ENCODE data around the gene BCL7A.

Gene BCL7A

DNA sequence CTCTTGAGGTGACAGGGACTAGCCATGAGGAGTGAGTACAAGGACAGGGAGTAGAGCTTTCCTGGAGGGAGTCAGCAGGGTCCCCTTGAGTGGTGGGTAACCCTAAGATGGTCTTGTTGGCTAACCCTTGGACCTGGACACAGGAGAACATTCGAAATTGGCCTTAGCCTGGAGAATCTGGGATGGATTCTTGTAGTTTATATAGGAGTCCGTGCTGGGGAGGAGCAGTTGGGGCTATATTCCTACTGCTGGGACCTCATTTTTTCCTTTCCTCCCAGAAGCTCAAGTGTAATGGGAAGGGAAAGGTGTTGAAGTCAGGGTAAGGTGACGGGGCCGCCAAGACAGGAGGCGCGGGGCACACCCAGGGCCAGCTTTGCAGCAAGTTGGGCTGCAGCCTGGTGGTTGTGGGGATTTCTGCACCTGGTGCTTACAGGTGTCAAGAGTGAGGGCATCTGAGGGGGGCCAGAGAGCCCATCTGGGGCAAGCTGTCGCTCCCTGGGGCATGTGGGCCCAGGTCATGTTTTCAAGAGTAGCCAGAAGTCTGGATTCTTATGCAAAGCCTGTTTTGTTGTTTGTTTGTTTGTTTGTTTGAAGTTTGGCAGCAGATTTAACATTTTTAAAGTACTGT is 5.1 kb downstream of the BCL7A start:
- peaks cover 13% of the 10 kb centered on the region for H3K4me1 ChIP-seq
- no peaks in the 10 kb centered on the region for H3K9me3 ChIP-seq (ENCODE audit: control insufficient read depth, low read length)
- no peaks in the 10 kb centered on the region for H3K27me3 ChIP-seq (ENCODE audit: control insufficient read depth, insufficient read depth, low read length)
- no peaks in the 10 kb centered on the region for H3K36me3 ChIP-seq (ENCODE audit: control insufficient read depth, insufficient read depth, low read length)
- no peak overlapping the region for H3K4me2 ChIP-seq (ENCODE audit: low read length)
- peaks cover 56% of the 10 kb centered on the region for H3K79me2 ChIP-seq
- H3K4me3 ChIP-seq (ENCODE audit: low read depth, low read length) = no peak overlapping the region
- TF ChIP-seq, protein P1, sequence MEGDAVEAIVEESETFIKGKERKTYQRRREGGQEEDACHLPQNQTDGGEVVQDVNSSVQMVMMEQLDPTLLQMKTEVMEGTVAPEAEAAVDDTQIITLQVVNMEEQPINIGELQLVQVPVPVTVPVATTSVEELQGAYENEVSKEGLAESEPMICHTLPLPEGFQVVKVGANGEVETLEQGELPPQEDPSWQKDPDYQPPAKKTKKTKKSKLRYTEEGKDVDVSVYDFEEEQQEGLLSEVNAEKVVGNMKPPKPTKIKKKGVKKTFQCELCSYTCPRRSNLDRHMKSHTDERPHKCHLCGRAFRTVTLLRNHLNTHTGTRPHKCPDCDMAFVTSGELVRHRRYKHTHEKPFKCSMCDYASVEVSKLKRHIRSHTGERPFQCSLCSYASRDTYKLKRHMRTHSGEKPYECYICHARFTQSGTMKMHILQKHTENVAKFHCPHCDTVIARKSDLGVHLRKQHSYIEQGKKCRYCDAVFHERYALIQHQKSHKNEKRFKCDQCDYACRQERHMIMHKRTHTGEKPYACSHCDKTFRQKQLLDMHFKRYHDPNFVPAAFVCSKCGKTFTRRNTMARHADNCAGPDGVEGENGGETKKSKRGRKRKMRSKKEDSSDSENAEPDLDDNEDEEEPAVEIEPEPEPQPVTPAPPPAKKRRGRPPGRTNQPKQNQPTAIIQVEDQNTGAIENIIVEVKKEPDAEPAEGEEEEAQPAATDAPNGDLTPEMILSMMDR (IDR thresholded peaks at IDR 0.05) = no peak
- no peak overlapping the region for H3K27ac ChIP-seq
- H2AFZ ChIP-seq = no peak overlapping the region
- H3K9ac ChIP-seq = no peak overlapping the region

DNA sequence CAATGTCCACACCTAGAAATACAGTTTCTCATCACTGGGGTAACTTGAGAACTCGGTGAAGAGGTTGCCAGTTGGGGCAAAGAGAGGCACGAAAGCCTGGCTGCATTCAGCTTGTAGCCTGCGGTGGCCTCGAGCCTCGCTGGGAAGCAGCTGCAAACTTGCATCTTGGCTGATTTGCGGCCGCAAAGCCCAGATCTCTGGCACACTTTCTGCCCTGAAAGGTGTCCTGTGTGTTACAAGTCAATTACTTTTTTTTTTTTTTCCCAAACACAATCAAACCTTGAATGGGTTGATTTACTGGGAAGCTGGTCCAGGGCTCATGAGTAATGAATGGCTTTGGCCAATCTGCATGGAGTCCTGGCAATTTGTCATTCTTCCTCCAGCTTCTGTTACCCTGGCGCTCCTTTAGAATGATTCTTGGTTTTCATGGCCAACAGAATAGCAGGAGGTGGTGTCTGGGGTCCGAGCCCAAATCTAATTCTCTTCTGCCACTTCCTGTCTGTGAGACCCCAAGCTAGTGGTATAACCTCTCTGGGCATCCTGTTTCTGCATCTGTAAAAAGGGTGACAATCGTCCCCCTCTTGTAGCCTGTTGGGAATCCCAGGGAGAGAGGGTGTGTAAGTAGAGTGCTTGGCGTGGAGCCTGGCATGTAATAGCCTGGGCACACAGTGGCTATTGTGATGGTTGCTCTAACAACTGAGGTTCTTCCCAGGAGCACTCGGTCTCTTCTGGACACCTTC is 6.7 kb downstream of the BCL7A start:
- Histone ChIP-seq H3K27me3 (ENCODE audit: control insufficient read depth, insufficient read depth, low read length) (no peaks in the 10 kb centered on the region), H3K9ac (no peak overlapping the region), H3K36me3 (ENCODE audit: control insufficient read depth, insufficient read depth, low read length) (no peaks in the 10 kb centered on the region), H3K4me2 (ENCODE audit: low read length) (no peak overlapping the region), H3K4me3 (ENCODE audit: low read depth, low read length) (no peak overlapping the region), H3K27ac (no peak overlapping the region), H3K4me1 (peaks cover 13% of the 10 kb centered on the region), H3K9me3 (ENCODE audit: control insufficient read depth, low read length) (no peaks in the 10 kb centered on the region), H2AFZ (no peak overlapping the region), H3K79me2 (peaks cover 65% of the 10 kb centered on the region)
- TF ChIP-seq, protein P1 (IDR thresholded peaks at IDR 0.05) = no peak

DNA sequence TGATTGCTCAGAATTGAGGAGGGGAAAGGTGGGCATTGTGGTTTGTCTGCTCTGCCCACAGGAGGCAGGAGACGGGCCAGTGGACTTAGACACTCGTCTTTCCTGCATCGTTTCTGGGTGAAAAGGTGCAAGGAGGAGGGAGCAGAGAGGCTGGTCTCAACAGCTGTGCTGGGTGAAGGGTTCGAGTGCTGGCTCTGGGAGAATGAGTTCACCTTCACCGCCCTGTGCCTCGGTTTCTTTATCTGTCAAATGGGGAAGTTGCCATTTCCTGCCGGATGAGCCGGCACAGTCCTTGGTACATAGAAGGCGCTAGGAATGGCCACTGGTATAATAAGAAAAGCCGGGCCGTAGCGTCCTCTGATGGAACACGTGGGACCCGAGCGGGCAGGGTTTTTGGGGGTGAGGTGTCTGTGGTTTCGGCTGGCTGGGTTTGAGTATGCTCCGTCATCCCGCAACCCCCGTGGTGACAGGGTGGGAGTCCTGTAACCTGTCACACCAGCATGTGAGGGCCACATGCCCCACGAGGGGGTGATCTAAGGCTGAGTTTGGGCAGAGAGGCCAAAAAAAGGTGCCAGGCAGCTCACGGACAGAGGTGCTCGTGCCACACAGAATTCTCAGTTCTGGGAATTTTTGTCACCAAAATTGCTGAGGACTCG is 7.3 kb downstream of the BCL7A start:
- TF ChIP-seq, protein P1 (IDR thresholded peaks at IDR 0.05) = no peak
- H3K4me3 ChIP-seq (ENCODE audit: low read depth, low read length) = no peak overlapping the region
- no peak overlapping the region for H3K4me2 ChIP-seq (ENCODE audit: low read length)
- no peak overlapping the region for H3K9ac ChIP-seq
- H3K79me2 ChIP-seq = peaks cover 64% of the 10 kb centered on the region
- H3K27ac ChIP-seq = no peak overlapping the region
- no peaks in the 10 kb centered on the region for H3K36me3 ChIP-seq (ENCODE audit: control insufficient read depth, insufficient read depth, low read length)
- H3K27me3 ChIP-seq (ENCODE audit: control insufficient read depth, insufficient read depth, low read length) = no peaks in the 10 kb centered on the region
- no peaks in the 10 kb centered on the region for H3K9me3 ChIP-seq (ENCODE audit: control insufficient read depth, low read length)
- no peak overlapping the region for H2AFZ ChIP-seq
- peaks cover 11% of the 10 kb centered on the region for H3K4me1 ChIP-seq

DNA sequence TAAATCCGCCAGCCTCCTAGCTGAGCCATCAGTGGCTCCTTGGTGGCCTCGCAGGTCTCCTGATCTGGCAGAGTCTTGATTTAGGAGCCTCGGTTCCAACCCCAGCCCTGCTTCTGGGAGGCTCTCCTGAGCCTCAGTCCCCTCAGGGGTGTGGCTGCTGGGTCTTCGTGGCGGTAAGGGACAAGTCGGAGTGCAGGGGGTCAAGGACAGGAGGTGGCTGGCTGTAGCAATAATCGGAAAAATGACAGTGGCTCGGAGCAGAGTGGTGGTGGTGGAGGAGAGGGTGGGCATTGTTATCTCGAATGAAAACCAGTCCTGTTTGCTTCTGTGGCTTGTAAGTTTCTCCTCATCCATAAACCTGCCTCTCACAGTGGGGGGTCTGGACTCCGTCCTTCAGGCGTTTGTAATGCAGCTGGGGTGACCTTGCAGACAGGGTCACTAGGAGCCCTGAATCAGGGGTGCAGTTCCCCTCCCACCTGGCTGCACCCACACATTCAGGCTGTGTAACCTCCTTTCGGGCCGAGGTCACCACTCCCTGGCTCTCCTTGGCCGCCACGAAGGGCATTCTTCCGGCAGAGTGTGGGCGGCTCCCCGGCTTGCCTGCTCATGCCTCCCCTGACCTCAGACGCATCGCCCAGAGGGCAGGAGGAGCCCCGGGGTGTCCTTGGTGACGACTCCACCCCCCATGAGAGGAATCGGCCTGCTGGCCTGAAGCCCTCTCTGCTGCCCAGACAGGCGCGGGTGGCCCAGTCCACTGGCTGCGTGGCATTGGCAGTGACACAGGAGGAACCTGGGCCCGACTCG is 8.1 kb downstream of the BCL7A start:
- H3K9me3 ChIP-seq (ENCODE audit: control insufficient read depth, low read length) = no peaks in the 10 kb centered on the region
- H3K9ac ChIP-seq = no peak overlapping the region
- H3K36me3 ChIP-seq (ENCODE audit: control insufficient read depth, insufficient read depth, low read length) = no peaks in the 10 kb centered on the region
- peaks cover 59% of the 10 kb centered on the region for H3K79me2 ChIP-seq
- H3K27me3 ChIP-seq (ENCODE audit: control insufficient read depth, insufficient read depth, low read length) = no peaks in the 10 kb centered on the region
- TF ChIP-seq, protein P1 (IDR thresholded peaks at IDR 0.05) = no peak
- peaks cover 11% of the 10 kb centered on the region for H3K4me1 ChIP-seq
- H3K27ac ChIP-seq = peak overlapping the region; percentile 19
- peak overlapping the region; percentile 33 for H2AFZ ChIP-seq
- H3K4me2 ChIP-seq (ENCODE audit: low read length) = no peak overlapping the region
- no peak overlapping the region for H3K4me3 ChIP-seq (ENCODE audit: low read depth, low read length)
